HFFc6 (cell line): ENCODE results near the gene MYO18B. TPM values are rescaled to one million over a fixed set of nuclear protein-coding genes. Genes with fewer than 3 reads are reported as not detected.

ENCODE experiments used
- DNase-seq: peaks from one replicate; pipeline ENCODE4 v3.0.0-alpha.2; 2018
- H3K27ac Mint-ChIP-seq: 2 replicates; pipeline ENCODE4 v1.8.0; 2020; ENCODE audit warnings: mild to moderate bottlenecking, mixed read lengths
- H3K27me3 Mint-ChIP-seq: 2 replicates; pipeline ENCODE4 v1.8.0; 2021; ENCODE audit warnings: mild to moderate bottlenecking, moderate library complexity, mixed read lengths; ENCODE audit not compliant: insufficient read depth
- H3K36me3 Mint-ChIP-seq: 2 replicates; pipeline ENCODE4 v1.8.0; 2021; ENCODE audit warnings: low read depth, mixed read lengths
- H3K4me1 Mint-ChIP-seq: 2 replicates; pipeline ENCODE4 v1.8.0; 2020; ENCODE audit warnings: low read depth, mixed read lengths
- H3K4me3 Mint-ChIP-seq: 2 replicates; pipeline ENCODE4 v1.8.0; 2020; ENCODE audit warnings: mild to moderate bottlenecking, moderate library complexity, mixed read lengths
- H3K9me3 Mint-ChIP-seq: 2 replicates; pipeline ENCODE4 v1.8.0; 2020; ENCODE audit warnings: mild to moderate bottlenecking, mixed read lengths
- total RNA-seq, 6 experiments: library from RNA; stranded (reverse); fragmentation: NEBNext Ultra II Directional; extraction: Animal tissue kit (Norgen Biotek cat#: 25700); gene quantifications; 2 replicates in 1 of 6; 3 replicates in 5 of 6; pipeline ENCODE4 v1.2.3, GENCODE V29; 2021
- TF ChIP-seq, protein P1 (sequence below): fragments of 200-600 bp; sonication (generic); IDR thresholded peaks from 2 replicates; pipeline ENCODE4 v1.5.0; 2021; ENCODE audit warnings: antibody characterized with exemption, mild to moderate bottlenecking

MYO18B gene
- total RNA-seq, 6 experiments from 2014 or later = 0.02 TPM; not detected in 5

DNA sequence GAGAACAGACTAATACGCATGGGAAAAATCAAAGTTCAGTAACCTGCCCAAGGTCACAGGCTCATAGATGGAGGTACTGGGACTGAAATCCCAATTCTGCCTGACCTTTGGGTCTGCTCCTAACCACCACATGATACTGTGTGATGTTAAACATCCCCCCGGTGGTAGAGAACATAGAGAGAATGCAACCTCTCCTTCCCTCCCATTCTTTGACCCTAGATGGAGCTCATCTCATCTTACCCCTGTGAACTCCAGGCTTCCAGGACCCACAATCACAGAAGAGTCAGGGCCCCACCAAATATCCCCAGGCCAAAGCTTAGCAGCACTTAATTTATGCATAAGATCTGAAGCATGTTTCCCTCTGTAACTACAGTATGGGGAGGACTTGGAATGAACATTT, 198.5 kb downstream of the MYO18B start:
- Mint-ChIP-seq H3K36me3 (no peaks in the 10 kb centered on the region), H3K27me3 (peaks cover 5% of the 10 kb centered on the region), H3K9me3 (peaks cover 77% of the 10 kb centered on the region), H3K4me3 (no peak overlapping the region), H3K4me1 (no peaks in the 10 kb centered on the region), H3K27ac (no peak overlapping the region)
- no peak for DNase-seq
- TF ChIP-seq, protein P1, sequence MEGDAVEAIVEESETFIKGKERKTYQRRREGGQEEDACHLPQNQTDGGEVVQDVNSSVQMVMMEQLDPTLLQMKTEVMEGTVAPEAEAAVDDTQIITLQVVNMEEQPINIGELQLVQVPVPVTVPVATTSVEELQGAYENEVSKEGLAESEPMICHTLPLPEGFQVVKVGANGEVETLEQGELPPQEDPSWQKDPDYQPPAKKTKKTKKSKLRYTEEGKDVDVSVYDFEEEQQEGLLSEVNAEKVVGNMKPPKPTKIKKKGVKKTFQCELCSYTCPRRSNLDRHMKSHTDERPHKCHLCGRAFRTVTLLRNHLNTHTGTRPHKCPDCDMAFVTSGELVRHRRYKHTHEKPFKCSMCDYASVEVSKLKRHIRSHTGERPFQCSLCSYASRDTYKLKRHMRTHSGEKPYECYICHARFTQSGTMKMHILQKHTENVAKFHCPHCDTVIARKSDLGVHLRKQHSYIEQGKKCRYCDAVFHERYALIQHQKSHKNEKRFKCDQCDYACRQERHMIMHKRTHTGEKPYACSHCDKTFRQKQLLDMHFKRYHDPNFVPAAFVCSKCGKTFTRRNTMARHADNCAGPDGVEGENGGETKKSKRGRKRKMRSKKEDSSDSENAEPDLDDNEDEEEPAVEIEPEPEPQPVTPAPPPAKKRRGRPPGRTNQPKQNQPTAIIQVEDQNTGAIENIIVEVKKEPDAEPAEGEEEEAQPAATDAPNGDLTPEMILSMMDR = no peak

DNA sequence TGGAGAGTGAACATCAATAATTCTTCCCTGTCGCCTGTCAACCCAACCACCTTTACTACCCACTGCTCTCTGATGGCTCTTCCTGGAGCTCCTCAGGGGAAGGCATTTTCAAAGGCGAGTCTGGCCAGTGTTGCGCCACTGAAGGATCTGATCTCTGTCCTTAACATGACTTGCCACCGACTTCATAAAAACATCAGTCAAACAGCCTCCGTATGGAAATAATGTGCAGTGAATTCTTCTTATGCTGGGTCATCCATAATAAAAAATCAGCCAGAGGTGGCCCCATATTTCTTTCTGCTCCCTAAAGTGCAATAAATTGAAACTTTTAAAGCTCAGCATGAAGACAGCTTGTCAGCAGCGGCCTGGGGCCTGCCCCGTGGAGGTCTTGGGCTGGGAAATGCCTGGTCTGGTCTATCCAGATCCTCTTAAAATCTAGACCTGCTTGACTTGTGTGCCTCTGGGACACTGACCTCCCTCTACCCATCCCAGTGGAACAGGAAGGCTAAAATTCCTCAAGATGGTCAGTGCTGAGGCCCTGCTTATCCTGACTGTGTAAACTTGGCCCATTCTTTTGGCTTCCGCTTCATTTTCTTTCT, 199.5 kb downstream of the MYO18B start:
- TF ChIP-seq, protein P1 = no peak
- Mint-ChIP-seq H3K4me3 (no peak overlapping the region), H3K27me3 (peaks cover 5% of the 10 kb centered on the region), H3K4me1 (no peaks in the 10 kb centered on the region), H3K27ac (no peak overlapping the region), H3K9me3 (peaks cover 74% of the 10 kb centered on the region), H3K36me3 (no peaks in the 10 kb centered on the region)
- no peak for DNase-seq

DNA sequence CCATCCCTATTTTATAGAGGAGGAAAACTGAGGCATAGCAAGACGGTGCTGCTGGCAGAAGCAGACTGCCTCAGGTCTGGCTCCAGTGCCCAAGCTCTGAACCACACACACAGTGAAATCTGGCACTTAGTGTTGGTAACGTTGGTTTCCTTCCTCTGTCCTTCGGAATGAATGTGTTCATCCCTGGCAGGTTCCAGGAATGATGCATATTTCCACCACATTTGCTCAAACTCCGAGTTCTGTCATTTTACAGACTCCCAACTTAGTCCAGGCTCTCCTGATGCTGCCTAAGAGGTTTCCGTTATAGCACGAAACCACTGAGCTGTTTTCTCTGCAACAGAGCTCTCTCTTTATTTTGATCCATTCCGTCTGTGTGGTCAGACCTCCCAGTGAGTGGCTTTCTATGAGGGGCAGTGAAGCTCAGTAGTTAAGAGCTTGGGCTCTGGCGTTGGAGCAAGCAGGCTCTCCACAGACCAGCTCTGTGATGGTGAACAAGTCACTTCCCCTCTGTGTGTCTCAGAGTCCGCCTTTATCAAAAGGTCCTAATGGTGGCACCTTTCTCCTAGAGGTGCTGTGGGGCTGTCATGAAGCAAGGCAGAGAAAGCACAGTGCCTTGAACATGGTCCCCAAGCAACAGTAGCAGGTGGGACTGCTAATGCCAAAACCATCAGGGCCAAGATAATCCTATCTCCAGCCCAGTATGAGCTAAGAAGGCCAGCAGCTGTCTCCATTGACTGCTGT, 200.3 kb downstream of the MYO18B start:
- H3K9me3 Mint-ChIP-seq = peaks cover 76% of the 10 kb centered on the region
- H3K4me3 Mint-ChIP-seq = no peak overlapping the region
- peaks cover 5% of the 10 kb centered on the region for H3K27me3 Mint-ChIP-seq
- DNase-seq = no peak
- no peaks in the 10 kb centered on the region for H3K36me3 Mint-ChIP-seq
- H3K4me1 Mint-ChIP-seq = no peaks in the 10 kb centered on the region
- TF ChIP-seq, protein P1 = no peak
- H3K27ac Mint-ChIP-seq = no peak overlapping the region

DNA sequence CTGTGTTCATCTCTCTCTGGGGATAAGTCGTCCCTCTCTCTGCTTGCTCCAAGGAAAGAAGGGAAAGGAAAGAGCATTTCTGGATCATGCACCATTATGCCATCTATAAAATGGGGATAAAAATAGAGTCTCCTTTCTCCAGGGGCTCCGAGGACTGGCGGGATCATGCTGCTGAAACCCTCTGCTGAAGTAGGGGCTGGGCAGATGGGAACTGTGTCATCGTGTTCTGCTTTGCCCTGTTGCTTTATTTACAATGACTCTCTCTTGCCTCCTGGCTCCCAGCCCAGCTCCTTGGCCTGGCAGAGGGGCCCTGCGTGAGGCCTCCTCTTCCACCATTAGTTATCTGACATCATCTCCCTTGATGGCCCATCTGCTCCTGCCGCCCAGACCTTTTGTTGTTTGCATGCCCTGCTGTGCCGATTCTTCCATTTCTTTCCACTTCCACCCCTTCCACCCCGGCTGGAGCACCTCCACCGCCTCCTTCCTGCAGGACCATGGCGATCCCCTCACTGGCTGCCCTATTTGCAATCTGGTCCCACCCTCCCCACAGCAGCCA, 200.9 kb downstream of the MYO18B start:
- Mint-ChIP-seq H3K4me3 (no peak overlapping the region), H3K4me1 (no peaks in the 10 kb centered on the region)

DNA sequence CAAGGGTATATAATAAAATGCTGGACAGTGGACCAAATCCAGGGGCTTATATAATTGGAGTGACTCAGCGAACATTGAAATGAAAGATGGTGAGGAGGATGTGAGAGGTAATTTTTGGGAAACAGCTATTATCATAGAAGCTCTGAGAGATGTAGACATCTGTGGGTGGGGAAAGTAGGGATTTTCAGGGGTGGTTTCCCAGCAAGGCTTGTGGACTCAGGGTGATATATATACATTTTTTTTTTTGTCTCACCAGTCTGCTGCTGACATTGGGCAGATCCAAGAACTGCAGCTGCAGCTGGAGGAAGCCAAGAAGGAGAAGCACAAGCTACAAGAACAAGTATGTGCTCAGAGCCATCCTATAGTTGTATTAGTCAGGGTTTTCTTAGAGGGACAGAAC, 208.1 kb downstream of the MYO18B start:
- TF ChIP-seq, protein P1 = no peak
- no peaks in the 10 kb centered on the region for H3K4me1 Mint-ChIP-seq
- H3K4me3 Mint-ChIP-seq = no peak overlapping the region
- H3K27me3 Mint-ChIP-seq = no peaks in the 10 kb centered on the region; the same call in 1 of the 2 replicates
- no peak for DNase-seq
- H3K27ac Mint-ChIP-seq = no peak overlapping the region
- H3K9me3 Mint-ChIP-seq = peaks cover 81% of the 10 kb centered on the region
- no peaks in the 10 kb centered on the region; the same call in 1 of the 2 replicates for H3K36me3 Mint-ChIP-seq

More for the DNA sequence above, 200.9 kb downstream of the MYO18B start:
- H3K27me3 Mint-ChIP-seq = peaks cover 5% of the 10 kb centered on the region
- TF ChIP-seq, protein P1 = no peak
- DNase-seq = no peak
- H3K27ac Mint-ChIP-seq = no peak overlapping the region
- H3K36me3 Mint-ChIP-seq = no peaks in the 10 kb centered on the region
- peaks cover 76% of the 10 kb centered on the region for H3K9me3 Mint-ChIP-seq
